HG02970 (cell line): ENCODE data around the gene ARHGEF16.

Experiments used
- ATAC-seq: cut with Tn5 transposase; IDR thresholded peaks from one replicate; pipeline ENCODE4 v1.9.1; 2021; ENCODE audit warnings: mild to moderate bottlenecking, moderate library complexity, moderate number of reproducible peaks; ENCODE audit not compliant: unreplicated experiment, low FRiP score

Gene ARHGEF16

DNA sequence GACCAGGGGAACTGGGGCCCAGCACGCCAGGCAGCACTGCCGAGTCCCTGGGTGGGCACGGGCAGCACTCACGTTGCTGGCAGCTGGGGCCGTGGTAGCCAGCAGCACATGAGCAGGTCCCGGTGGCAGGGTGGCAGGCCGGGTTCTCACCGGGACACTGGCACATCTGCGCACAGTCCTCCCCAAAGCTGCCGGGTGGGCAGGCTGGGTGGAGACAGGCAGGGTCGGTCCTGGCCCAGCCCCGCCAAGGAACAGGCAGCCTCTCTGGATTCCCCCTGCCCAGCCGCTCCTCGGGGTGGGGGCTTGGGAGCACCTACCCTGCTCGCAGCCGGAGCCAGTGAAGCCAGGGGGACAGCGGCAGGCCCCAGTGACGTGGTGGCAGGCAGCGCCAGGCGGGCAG is 42.5 kb downstream of the ARHGEF16 start:
- no peak for ATAC-seq

DNA sequence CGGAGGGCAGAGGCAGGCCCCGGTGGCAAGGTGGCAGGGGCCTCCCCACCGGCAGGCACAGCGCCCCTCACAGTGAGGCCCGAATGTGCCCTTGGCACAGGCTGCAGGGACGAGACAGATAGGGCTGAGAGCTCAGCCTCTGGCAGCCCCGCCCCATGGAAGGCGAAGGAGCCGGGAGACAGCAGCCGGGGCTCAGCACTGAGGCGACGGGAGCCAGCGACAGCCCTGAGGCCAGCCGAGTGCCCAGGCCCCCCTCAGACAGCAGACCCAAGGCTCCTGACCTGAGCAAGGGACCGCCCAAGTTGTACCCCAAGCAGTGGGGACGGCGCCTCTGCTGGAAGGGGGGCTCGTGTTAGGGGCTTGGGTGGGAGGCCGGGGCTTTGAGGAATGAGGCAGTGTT is 43.1 kb downstream of the ARHGEF16 start:
- no peak for ATAC-seq

DNA sequence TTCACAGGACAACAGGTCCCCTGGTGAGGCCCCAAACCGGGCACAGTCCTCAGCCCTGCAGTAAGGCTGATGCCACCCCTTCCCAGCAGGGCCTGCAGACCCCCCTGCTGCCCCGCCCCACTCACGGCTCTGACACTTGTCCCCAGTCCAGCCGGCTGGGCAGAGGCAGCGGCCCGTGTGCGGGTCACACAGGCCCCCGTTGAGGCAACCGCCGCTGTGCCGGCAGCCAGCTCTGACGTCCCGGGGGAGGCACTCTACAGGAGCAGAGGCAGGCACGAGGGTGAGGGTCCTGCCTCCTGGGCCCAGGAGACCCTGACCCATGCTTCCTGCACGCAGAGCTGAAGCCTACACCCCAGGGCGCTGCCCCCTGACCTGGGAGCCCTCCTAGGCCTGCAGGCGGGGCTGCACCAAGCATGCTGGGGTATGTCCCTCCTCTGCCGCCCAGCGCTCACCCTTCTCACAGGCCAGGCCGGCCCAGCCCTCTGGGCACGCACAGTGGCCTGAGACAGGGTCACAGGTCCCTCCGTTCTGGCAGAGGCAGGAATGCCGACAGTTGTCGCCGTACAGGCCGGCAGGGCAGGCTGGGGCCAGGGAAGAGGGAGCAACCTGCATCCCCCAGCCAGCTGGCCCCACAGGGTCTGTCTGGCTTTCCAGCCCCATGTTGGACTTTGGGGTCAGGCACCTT is 43.9 kb downstream of the ARHGEF16 start:
- no peak for ATAC-seq

DNA sequence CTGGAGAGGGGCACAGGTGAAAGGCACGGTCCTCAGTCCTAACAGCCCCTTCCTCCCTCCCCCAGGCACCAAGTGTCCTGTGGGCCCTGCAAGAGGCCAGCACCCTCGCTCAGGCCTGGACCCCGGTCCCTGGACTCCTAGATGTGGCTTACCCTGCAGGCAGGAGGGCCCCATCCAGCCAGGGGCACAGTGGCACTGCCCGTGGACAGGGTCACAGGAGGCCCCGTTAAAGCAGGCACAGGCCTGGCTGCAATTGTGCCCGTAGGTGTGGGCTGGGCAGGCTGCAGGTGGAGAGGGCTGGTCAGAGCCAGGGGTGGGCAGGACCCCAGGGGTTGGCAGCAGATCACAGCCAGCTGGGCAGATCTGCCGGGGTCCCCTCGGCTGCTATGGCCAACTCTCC is 44.5 kb downstream of the ARHGEF16 start:
- ATAC-seq = no peak

DNA sequence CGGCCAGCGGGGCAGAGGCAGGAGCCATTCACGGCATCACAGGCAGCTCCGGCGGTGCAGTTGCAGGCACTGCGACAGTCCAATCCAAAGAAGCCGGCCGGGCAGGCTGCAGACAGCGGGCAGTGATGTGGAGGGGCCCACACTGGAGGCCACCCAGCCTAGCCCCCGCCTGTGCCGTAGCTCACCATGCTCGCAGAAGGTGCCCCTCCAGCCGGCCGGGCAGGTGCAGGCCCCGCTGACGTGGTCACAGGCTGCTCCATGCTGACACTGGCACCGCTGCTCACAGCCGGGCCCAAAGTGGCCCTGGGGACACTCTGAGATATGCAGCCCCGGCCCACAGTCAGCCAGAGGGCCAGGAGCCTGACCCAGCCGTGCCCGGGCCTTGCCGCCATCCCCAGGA is 45.1 kb downstream of the ARHGEF16 start:
- ATAC-seq = no peak

DNA sequence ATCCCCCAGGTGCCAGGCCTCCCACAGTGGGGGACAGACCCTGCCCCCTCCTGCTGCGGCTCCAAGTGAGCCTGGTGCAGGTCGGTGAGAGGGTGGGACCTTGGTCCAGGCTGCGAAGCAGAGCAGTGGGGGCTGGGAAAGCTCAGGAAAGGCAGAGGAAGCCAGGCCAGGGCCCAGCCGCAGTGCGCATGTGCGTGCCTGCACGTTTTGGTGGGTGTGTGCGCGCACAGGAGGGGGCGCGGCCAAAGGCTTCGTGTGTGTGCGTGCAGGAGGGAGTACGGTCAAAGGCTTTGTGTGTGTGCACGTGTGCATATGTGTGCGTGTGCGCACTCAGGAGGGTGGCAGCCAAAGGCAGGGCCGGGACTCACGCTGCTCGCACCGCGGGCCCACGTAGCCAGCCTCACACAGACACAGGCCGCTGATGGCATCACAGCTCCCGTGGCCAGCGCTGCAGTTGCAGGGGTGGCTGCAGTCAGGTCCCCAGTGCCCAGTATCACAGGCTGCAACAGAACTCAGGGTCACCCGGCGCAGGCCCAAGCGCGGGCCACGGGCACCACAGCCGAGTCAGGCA is 45.9 kb downstream of the ARHGEF16 start:
- no peak for ATAC-seq

DNA sequence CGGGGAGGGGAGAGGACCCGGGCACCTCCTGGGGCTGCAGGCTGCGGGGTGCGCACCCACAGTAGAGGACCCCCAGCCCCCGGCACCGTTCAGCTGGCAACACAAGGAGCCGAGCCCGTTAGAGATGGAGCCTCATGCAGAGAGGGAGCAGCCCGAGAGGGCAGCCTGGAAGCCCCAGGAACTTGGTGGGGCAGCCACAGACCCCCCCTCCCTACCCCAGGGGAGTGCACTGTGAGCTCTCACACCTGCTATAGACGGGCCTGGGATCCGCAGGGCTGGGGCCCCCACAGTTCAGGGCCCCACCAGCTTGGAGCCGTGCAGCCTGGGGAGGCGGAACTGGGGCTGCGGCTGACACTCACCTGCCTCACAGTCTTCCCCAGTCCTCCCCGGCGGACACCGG is 47.0 kb downstream of the ARHGEF16 start:
- no peak for ATAC-seq

DNA sequence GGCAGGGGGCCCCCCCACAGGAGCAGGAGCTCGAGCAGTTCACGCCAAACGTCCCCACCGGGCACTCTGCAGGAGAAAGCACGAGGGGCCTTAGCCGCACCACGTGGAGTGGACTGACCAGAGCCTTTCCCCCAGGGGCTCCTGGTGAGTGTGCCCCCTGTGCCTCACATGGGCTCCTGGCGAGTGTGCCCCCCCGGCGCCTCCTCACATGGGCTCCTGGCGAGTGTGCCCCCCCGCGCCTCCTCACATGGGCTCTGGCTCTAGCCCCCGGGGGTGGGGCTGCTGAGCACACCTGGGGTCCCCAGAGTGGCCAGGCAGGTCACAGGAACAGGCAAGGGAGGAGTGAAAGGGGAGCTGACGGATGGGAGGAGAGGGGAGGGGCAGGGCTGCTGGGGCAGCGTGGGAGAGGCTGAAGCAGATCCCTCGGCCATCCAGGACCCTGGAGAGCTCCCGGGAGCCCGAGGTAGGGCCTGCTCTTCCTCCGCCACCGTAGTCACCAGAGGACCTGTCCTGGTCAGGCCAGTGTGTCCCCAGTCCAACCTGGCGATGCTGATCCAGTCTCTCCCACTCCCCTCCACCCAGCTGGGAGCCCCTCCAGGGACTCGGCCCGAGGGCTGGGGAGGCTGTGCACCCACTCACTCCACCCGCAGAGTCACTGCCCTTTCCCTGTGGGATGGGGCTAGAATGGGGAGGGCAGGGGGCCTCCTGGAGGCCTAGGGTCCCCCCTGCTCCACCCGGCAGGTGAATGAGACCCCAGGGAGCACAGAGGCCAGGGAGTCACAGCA is 47.6 kb downstream of the ARHGEF16 start:
- ATAC-seq = no peak

DNA sequence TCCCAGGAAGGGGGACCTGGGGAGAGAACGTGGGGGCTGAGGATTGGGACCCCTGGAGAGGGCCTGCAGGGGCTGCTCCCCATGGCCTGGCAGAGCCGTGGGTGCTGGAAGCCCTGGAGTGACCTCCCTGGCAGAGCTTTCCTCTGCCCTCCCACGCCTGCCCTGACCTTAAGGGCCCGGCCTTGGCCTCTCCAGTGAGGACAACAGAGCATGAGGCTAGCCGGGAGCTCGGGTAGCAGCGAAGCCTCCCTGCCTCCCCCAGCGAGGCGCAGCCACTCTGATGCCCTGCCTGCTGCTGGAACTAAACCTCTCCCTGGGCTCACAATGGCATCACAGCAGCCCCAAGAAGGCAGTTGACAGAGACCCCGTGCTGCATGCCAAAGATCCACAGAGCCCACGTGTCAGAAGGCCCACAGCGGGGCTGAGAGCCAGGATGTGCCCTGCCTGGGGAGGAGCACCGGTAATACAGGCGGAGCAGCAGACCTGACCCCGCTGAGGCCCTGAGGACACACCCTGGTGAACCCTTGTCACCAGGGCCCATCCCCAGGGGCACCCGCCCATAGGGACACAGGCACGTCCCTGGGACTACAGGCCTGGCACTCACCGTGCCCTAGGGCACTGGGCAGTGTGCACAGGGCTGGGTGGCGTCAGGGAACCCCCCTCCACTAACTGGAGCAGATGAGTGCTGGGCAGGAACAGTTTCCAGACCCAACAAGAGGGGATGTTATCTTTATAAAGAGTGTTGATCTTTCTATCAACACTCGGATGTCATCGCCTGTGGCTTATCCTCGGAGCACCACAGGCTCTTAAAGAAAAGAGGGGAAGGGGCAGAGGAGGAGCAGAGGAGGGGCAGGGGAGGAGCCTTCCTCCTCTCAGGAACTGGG is 48.4 kb downstream of the ARHGEF16 start:
- ATAC-seq = no peak

DNA sequence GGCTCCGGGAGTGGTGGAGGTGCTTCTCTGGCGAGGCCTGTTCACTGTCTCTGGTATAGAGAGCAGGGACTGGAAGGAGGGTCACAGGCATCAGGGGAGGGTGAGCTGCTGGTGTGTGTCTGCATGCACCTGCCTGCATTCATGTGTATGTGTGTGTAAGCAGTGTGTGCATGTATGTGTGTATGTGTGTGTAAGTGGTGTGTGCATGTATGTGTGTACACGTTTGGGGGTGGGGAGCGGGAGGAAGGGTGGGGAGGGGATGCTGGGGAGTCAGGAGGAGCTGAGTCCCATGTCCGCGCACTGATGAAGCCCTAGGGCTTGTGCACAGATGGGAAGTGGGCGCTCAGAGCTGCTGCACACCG is 49.0 kb downstream of the ARHGEF16 start:
- ATAC-seq = no peak

DNA sequence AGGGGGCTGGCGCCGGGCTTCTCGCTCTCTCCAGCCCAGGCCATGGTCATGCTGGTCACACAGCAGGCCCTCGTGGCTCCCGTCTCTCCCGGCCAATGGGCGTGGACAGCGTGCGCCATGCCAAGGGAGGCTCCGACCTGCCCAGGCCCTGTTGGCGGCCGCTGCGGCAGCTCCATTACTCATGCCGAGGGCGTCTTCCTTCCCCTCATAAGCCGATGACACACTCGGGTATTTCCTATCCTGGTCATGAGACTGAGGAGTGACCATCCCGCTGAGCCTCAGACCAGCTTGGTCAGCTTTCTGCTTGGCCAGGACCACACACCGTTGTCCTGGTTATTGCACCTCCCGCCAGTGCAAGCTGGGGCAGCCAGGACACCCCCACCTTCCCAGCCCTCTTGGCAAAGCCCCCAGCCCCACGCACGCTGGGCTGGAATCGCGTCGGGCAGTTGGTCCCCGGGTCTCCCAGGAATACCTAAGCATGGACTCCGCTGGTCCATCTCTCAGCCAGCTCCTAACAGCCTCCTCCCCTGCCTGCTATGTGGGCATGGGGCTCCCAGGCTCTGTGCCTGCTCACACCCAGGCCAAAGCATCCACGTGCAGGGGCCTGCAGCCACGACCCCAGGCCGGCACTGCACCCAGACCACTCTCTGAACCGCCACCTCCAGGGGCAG is 49.8 kb downstream of the ARHGEF16 start:
- ATAC-seq = no peak

DNA sequence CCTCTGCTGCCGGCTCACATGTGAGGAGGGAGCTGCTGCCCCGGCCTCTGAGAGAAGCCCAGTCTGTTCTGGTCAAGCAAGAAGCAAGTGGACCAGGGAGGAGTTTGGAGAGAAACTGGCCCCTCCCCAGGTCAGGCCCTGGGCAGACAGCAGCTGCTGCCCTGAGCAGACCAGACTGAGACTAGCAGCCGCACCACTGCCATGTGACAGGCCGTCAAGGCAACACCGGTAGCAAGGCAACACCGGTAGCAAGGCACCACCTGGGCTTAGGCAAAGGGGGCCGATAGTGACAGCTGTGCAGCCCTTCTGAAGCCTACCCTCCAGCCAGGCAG is 50.3 kb downstream of the ARHGEF16 start:
- no peak for ATAC-seq

DNA sequence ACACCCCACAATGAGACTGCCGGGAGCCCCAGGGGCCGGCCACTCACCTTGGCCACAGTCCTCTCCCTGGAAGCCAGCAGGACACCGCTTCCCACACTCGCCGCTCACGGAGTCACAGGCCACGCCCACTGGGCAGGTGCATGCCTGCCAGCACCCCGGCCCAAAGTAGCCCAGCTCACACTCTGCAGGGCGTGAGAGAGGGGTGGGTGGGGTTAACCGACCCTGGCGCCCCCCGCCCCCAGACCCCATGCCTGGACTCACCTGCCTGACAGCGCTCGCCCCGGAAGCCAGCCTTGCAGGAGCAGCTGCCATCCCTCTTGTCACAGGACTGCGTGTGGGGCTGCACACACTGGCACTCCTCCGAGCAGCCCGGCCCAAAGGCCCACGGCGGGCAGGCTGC is 50.7 kb downstream of the ARHGEF16 start:
- ATAC-seq = no peak

DNA sequence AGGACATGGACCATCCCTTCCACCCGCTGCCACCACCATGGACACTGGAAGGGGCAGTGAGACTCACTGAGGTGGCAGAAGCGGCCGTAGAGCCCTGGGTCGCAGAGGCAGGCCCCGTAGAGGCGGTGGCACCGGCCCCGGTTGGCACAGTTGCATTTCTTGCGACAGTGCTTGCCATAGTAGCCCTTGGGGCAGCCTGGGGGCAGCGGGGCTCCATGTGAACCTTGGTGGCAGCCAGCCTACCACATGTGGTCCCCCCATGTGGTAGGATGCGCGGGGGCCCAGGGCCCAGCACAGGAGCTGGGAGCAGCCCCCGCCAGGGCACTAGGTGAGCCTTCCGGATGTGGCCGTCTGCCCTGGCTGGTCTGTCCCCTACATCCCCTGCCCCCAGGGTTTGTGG is 51.6 kb downstream of the ARHGEF16 start:
- ATAC-seq = no peak

DNA sequence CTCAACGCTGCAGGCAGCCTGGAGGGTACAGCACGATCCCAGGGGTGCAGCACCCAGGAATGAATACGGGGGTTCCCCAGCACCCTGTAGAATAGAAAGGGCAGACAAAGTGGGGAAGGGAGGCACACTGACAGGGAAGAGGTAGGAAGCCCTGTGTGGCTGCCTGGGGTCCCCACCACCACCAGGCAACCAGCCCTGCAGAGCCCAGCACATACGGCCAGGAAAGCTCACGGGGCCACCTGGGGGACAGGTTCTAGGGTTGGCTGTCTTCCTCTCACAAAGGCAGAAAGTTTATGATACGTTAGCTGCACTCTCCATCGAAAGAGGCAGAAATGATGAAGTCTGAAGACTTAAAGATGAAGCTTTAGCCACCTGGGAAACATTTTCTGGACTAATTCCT is 52.5 kb downstream of the ARHGEF16 start:
- no peak for ATAC-seq

DNA sequence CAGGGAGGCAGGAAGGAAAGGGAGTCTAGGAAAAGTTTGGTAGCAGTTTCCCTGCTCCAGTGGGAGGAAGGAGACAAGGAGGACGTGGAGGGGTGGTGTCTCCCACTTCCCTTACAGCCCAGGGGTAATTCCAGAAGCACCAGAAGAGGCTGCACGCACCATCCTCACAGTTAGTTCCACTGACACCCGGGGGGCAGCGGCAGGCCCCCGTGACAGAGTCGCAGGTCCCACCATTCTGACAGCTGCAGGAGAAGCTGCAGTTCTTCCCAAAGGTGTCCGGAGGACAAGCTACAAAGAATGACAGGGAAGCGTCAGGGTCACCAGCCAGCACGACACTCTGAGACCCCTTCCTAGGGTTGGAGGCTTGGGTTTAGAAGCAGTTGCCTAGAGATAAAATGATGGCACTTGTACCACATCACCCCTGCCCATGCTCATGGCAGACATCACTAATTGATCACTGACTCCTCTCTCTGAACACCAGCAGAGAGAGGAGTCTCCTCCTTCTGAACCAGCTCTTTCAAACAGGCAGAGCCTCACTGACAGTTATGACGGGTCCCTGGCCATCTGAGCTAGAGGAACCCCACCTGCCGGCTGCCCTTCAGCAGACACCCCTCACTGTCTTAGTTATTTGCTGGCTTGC is 53.3 kb downstream of the ARHGEF16 start:
- ATAC-seq = no peak

DNA sequence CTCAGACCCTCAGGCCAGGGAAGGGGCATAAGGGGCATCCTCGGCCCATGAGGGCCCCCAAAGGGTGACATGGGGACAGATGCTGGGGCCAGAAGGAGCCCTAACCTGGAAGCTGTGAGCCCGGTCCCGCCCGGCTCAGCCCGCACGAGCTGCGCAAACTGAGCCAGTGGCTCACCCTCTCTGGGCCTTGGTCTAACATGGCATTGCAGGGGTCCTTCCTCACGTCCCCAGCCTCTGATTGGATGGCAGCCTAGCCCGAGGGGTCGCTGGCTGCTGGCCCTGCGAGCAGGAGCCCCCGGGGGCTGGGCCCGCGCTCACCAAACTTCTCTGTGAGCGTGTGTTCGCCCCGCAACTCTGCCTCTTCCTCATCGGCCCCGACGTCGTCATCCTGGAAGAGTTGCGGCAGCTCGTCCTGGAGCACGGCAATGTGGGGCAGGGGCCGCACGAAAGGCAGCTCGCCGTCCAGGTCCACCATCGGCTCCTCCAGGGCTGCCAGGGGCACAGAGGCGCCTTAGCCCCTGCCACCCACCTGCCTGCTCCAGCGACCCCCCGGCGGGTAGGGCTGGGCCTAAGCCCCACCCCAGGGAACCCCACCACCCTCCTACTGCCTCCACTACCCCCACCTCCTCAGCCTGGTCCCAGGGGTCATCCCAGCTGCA is 54.4 kb downstream of the ARHGEF16 start:
- ATAC-seq = no peak

DNA sequence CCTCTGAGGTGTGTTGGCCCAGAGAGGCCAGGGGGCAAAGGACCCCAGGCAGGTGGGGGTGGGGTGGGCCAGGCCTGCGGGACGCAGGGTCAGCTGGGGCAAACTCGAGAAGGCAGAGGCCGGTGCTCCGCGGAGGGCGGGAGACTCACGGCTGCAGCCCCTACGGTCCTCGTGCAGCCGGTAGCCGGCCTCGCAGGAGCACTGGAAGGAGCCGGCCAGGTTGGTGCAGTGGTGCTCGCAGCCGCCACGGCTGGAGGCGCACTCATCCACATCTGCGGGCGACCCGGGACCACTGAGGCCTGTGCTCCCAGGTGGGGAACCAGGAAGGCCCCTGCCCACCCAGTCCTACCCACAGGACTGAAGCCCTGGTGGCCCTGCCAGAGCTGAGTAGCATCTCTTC is 55.3 kb downstream of the ARHGEF16 start:
- ATAC-seq = no peak

DNA sequence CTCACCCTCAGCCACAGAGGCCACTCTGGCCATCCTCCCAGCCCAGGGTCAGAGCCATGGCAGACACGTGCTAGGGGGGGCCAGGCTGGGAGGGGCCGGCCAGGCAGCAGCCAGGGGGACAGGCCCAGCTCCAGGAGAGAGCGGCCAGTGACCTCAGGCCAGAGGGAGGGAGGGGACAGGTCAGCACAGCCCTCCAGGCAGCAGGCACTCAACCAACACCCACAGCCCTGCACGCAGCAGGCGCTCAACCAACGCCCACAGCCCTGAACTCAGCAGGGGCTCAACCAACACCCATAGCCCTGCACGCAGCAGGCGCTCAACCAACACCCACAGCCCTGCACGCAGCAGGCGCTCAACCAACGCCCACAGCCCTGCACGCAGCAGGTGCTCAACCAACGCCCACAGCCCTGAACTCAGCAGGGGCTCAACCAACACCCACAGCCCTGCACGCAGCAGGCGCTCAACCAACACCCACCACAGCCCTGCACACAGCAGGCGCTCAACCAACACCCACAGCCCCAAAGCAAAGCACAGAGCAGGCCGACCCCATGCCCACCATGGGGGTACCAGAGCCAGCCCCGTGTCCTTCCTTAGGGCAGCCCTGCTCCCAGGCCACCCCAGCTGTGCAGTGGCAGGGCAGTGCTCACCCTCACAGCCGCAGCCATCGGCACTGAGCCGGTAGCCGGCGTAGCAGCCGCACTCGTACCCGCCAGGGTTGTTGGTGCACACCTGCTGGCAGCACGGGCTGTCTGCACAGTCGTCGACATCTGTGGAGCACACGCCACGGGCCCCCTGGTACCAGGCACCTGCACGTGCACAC is 55.9 kb downstream of the ARHGEF16 start:
- ATAC-seq = no peak
